Astrocyte (in vitro differentiated cells and primary cell): ENCODE data around the gene TSPEAR. TPM values are rescaled to one million over a fixed set of nuclear protein-coding genes. Genes with fewer than 3 reads are reported as not detected.
A peak's percentile ranks its signal among the peaks of the same experiment; 100 is the strongest.

Experiments used
- DNase-seq: peaks from one replicate; pipeline ENCODE4 v3.0.0-alpha.2; 2010; ENCODE audit warnings: low read depth
- FAIRE-seq: peaks from 2 replicates; lab custom pipeline; 2011; peaks lifted over from hg19 to GRCh38; lab: Jason Lieb, UNC
- H2AFZ ChIP-seq: 2 replicates; pipeline ENCODE4 v1.6.0; 2012; ENCODE audit warnings: low read depth, low read length, inconsistent platforms
- H3K27ac ChIP-seq: 2 replicates; pipeline ENCODE4 v1.5.1; 2011; ENCODE audit warnings: low read depth, low read length, inconsistent platforms
- H3K27me3 ChIP-seq: 2 replicates; pipeline ENCODE4 v1.6.0; 2011; ENCODE audit warnings: low read length, inconsistent platforms; ENCODE audit not compliant: insufficient read depth
- H3K36me3 ChIP-seq: 2 replicates; pipeline ENCODE4 v1.5.1; 2011; ENCODE audit warnings: low read length, inconsistent platforms; ENCODE audit not compliant: insufficient read depth
- H3K4me1 ChIP-seq: 2 replicates; pipeline ENCODE4 v1.5.1; 2011; ENCODE audit warnings: low read length, inconsistent platforms; ENCODE audit not compliant: insufficient read depth
- H3K4me2 ChIP-seq: 2 replicates; pipeline ENCODE4 v1.6.0; 2012; ENCODE audit warnings: low read length, inconsistent platforms
- H3K4me3 ChIP-seq: 2 replicates; pipeline ENCODE4 v1.5.1; 2011; ENCODE audit warnings: low read depth, mild to moderate bottlenecking, low read length, inconsistent platforms; ENCODE audit not compliant: insufficient read depth
- H3K79me2 ChIP-seq: 2 replicates; pipeline ENCODE4 v1.6.0; 2012; ENCODE audit warnings: mild to moderate bottlenecking, low read length, inconsistent platforms; ENCODE audit not compliant: insufficient read depth
- H3K9ac ChIP-seq: 2 replicates; pipeline ENCODE4 v1.6.0; 2012; ENCODE audit warnings: mild to moderate bottlenecking, low read length, inconsistent platforms
- H3K9me3 ChIP-seq: 2 replicates; pipeline ENCODE4 v1.5.1; 2012; ENCODE audit warnings: low read depth, mild to moderate bottlenecking, low read length, inconsistent platforms; ENCODE audit not compliant: insufficient read depth
- H4K20me1 ChIP-seq: 2 replicates; pipeline ENCODE4 v1.6.0; 2012; ENCODE audit warnings: low read length, inconsistent platforms; ENCODE audit not compliant: insufficient read depth
- H3K27ac Mint-ChIP-seq: one replicate; pipeline ENCODE4 v1.8.0; 2021; ENCODE audit warnings: mild to moderate bottlenecking, mixed read lengths; ENCODE audit not compliant: unreplicated experiment
- H3K27me3 Mint-ChIP-seq: one replicate; pipeline ENCODE4 v1.8.0; 2021; ENCODE audit warnings: low read depth, mixed read lengths; ENCODE audit not compliant: unreplicated experiment
- H3K36me3 Mint-ChIP-seq: one replicate; pipeline ENCODE4 v1.8.0; 2021; ENCODE audit warnings: low read depth, mixed read lengths; ENCODE audit not compliant: unreplicated experiment
- H3K4me1 Mint-ChIP-seq: one replicate; pipeline ENCODE4 v1.8.0; 2021; ENCODE audit warnings: low read depth, mixed read lengths; ENCODE audit not compliant: unreplicated experiment
- H3K4me3 Mint-ChIP-seq: one replicate; pipeline ENCODE4 v1.8.0; 2021; ENCODE audit warnings: mild to moderate bottlenecking, moderate library complexity, mixed read lengths; ENCODE audit not compliant: unreplicated experiment
- H3K9me3 Mint-ChIP-seq: one replicate; pipeline ENCODE4 v1.8.0; 2021; ENCODE audit warnings: mild to moderate bottlenecking, mixed read lengths; ENCODE audit not compliant: unreplicated experiment
- CTCF ChIP-seq: IDR thresholded peaks from 2 replicates; pipeline ENCODE4 v1.5.1; 2011; ENCODE audit warnings: low read depth, mild to moderate bottlenecking, inconsistent platforms, low read length, moderate library complexity; ENCODE audit not compliant: insufficient read depth
- EZH2 ChIP-seq: IDR thresholded peaks from 2 replicates; pipeline ENCODE4 v1.6.1; 2012; ENCODE audit warnings: mild to moderate bottlenecking, low read length, inconsistent platforms; ENCODE audit not compliant: insufficient read depth
- total RNA-seq: library from RNA; stranded (reverse); gene quantifications from 2 replicates; pipeline ENCODE4 v1.2.1, GENCODE V29; 2021

The TSPEAR gene
- total RNA-seq, 1 donor from 2014 or later = not detected

- Mint-ChIP-seq H3K27ac (no peak overlapping the region), H3K4me3 (no peak overlapping the region), H3K4me1 (no peaks in the 10 kb centered on the region), H3K27me3 (peaks cover 62% of the 10 kb centered on the region), H3K36me3 (no peaks in the 10 kb centered on the region), H3K9me3 (peaks cover 6% of the 10 kb centered on the region)
- Histone ChIP-seq H3K36me3 (no peaks in the 10 kb centered on the region), H3K27me3 (peaks cover 48% of the 10 kb centered on the region), H4K20me1 (no peaks in the 10 kb centered on the region), H3K4me3 (no peak overlapping the region), H2AFZ (no peak overlapping the region), H3K4me2 (no peak overlapping the region), H3K9me3 (no peaks in the 10 kb centered on the region), H3K9ac (no peak overlapping the region), H3K27ac (no peak overlapping the region), H3K79me2 (no peaks in the 10 kb centered on the region), H3K4me1 (no peaks in the 10 kb centered on the region)
- DNase-seq (peak; percentile 10), FAIRE-seq (no peak)
- TF ChIP-seq EZH2 = no peak
- no peak for TF ChIP-seq CTCF
These were observed 5.6 kb upstream of the TSPEAR start for GRCh38 chr21:44716984-44717383.

- Mint-ChIP-seq H3K27ac (no peak overlapping the region), H3K4me1 (peaks cover under 1% of the 10 kb centered on the region), H3K27me3 (peaks cover 70% of the 10 kb centered on the region), H3K36me3 (no peaks in the 10 kb centered on the region), H3K4me3 (no peak overlapping the region), H3K9me3 (peaks cover 6% of the 10 kb centered on the region)
- Histone ChIP-seq H4K20me1 (no peaks in the 10 kb centered on the region), H3K9me3 (no peaks in the 10 kb centered on the region), H3K4me2 (no peak overlapping the region), H3K79me2 (no peaks in the 10 kb centered on the region), H3K4me1 (no peaks in the 10 kb centered on the region), H2AFZ (no peak overlapping the region), H3K4me3 (no peak overlapping the region), H3K9ac (no peak overlapping the region), H3K27ac (no peak overlapping the region), H3K27me3 (peaks cover 55% of the 10 kb centered on the region), H3K36me3 (no peaks in the 10 kb centered on the region)
- TF ChIP-seq EZH2 (no peak), CTCF (no peak)
- DNase-seq (no peak), FAIRE-seq (no peak)
These were observed 3.5 kb upstream of the TSPEAR start for GRCh38 chr21:44714905-44715304.

- Histone ChIP-seq H3K27me3 (peaks cover 57% of the 10 kb centered on the region), H3K4me1 (no peaks in the 10 kb centered on the region), H3K9ac (no peak overlapping the region), H2AFZ (no peak overlapping the region), H4K20me1 (no peaks in the 10 kb centered on the region), H3K9me3 (no peaks in the 10 kb centered on the region), H3K4me2 (no peak overlapping the region), H3K27ac (no peak overlapping the region), H3K36me3 (no peaks in the 10 kb centered on the region), H3K79me2 (no peaks in the 10 kb centered on the region), H3K4me3 (no peak overlapping the region)
- peak overlapping the region; percentile 18 for H3K27ac Mint-ChIP-seq
- peaks cover 73% of the 10 kb centered on the region for H3K27me3 Mint-ChIP-seq
- FAIRE-seq (no peak), DNase-seq (no peak)
- H3K4me1 Mint-ChIP-seq = peaks cover 4% of the 10 kb centered on the region
- peaks cover 9% of the 10 kb centered on the region for H3K9me3 Mint-ChIP-seq
- TF ChIP-seq CTCF = no peak
- no peak for TF ChIP-seq EZH2
- H3K4me3 Mint-ChIP-seq = no peak overlapping the region
- no peaks in the 10 kb centered on the region for H3K36me3 Mint-ChIP-seq
These were observed 2.5 kb upstream of the TSPEAR start for GRCh38 chr21:44713846-44714245.
